H1 (cell line): ENCODE measurements around the gene METTL22. TPM values are rescaled to one million over a fixed set of nuclear protein-coding genes. Genes with fewer than 3 reads are reported as not detected.

Experiments
- ASH2L ChIP-seq: fragments of 200-600, 300-600 bp; sonication (generic); IDR thresholded peaks from one replicate; pipeline ENCODE4 v1.7.1; 2017; ENCODE audit warnings: low read length
- BCL11A ChIP-seq, 2 experiments: IDR thresholded peaks; one replicate each; pipeline ENCODE4 v1.6.1; 2011; ENCODE audit warnings: low read depth in 2 of 2, low read length in 2 of 2, mild to moderate bottlenecking in 2 of 2
- EGR1 ChIP-seq: IDR thresholded peaks from 2 replicates; pipeline ENCODE4 v1.6.1; 2011; ENCODE audit warnings: low read depth, low read length, borderline replicate concordance
- EP300 ChIP-seq, 2 experiments: IDR thresholded peaks; 1 replicate in 1 of 2; 2 replicates in 1 of 2; pipeline ENCODE4 v1.6.1; 2011 to 2012; ENCODE audit warnings: low read depth in 2 of 2, low read length in 2 of 2, mild to moderate bottlenecking in 2 of 2, borderline replicate concordance in 1 of 2, inconsistent platforms in 1 of 2, moderate library complexity in 1 of 2
- EZH2 ChIP-seq: fragments of 200-600 bp; sonication (generic); IDR thresholded peaks from 2 replicates; pipeline ENCODE4 v1.7.1; 2012; ENCODE audit warnings: low read depth, mild to moderate bottlenecking, moderate library complexity, low read length, inconsistent platforms; ENCODE audit not compliant: severe bottlenecking
- FOSL1 ChIP-seq: IDR thresholded peaks from 2 replicates; pipeline ENCODE4 v1.6.1; 2011; ENCODE audit warnings: mild to moderate bottlenecking, low read depth, low read length, moderate library complexity; ENCODE audit not compliant: insufficient read depth
- HDAC6 ChIP-seq: IDR thresholded peaks from one replicate; pipeline ENCODE4 v1.7.1; 2012; ENCODE audit warnings: low read depth, mild to moderate bottlenecking, inconsistent platforms, low read length, moderate library complexity
- JUND ChIP-seq: IDR thresholded peaks from 2 replicates; pipeline ENCODE4 v1.6.1; 2011; ENCODE audit warnings: mild to moderate bottlenecking, improper control_type of control experiment, low read length
- KDM4A ChIP-seq: IDR thresholded peaks from one replicate; pipeline ENCODE4 v1.7.1; 2012; ENCODE audit warnings: low read depth, mild to moderate bottlenecking, moderate library complexity, low read length, inconsistent platforms; ENCODE audit not compliant: severe bottlenecking
- SAP30 ChIP-seq: fragments of 300-600 bp; sonication (generic); IDR thresholded peaks from 2 replicates; pipeline ENCODE4 v1.7.1; 2012; ENCODE audit warnings: low read length, moderate library complexity, mild to moderate bottlenecking, inconsistent platforms; ENCODE audit not compliant: insufficient read depth, insufficient replicate concordance
- SIN3A ChIP-seq, 2 experiments: IDR thresholded peaks in 1 of 2; conservative IDR thresholded peaks in 1 of 2; 2 replicates each; pipeline ENCODE4 v1.6.1; 2011 to 2012; ENCODE audit warnings: low read length in 2 of 2, improper control_type of control experiment in 1 of 2, low read depth in 1 of 2, mild to moderate bottlenecking in 1 of 2
- SP1 ChIP-seq: IDR thresholded peaks from 2 replicates; pipeline ENCODE4 v1.6.1; 2011; ENCODE audit warnings: low read depth, low read length
- SP4 ChIP-seq: IDR thresholded peaks from 2 replicates; pipeline ENCODE4 v1.6.1; 2012; ENCODE audit warnings: low read length, inconsistent platforms
- TAF1 ChIP-seq: IDR thresholded peaks from 2 replicates; pipeline ENCODE4 v1.6.1; 2011; ENCODE audit warnings: mild to moderate bottlenecking, low read depth, low read length
- TAF7 ChIP-seq: optimal IDR thresholded peaks from 2 replicates; pipeline ENCODE3; 2011; ENCODE audit warnings: low read depth, mild to moderate bottlenecking, inconsistent platforms, low read length, moderate library complexity, borderline replicate concordance
- polyA plus RNA-seq, 7 experiments: library from polyadenylated mRNA; depleted of rRNA in 3 of 7; stranded (reverse) in 5 of 7; unstranded in 2 of 7; fragments of >200 nt in 5 of 7; fragments of 200-250 nt in 2 of 7; gene quantifications; 1 replicate in 5 of 7; 2 replicates in 1 of 7; 4 replicates in 1 of 7; pipeline versions ENCODE4 v1.2.1 to v1.2.3, GENCODE V29; 2011 to 2013; ENCODE audit warnings: missing spikeins in 2 of 7, mixed read lengths in 2 of 7
- total RNA-seq: library from RNA; stranded (reverse); fragmentation: NEBNext Ultra II Directional; extraction: Animal tissue kit (Norgen Biotek cat#: 25700); gene quantifications from 2 replicates; pipeline ENCODE4 v1.2.1, GENCODE V29; 2021

Gene METTL22
- total and polyA plus RNA-seq, 2 of the 8 experiments (the other 6 are each of a cell fraction or from before 2014, with no cell fraction given) = 56.7 to 85.2 TPM

DNA sequence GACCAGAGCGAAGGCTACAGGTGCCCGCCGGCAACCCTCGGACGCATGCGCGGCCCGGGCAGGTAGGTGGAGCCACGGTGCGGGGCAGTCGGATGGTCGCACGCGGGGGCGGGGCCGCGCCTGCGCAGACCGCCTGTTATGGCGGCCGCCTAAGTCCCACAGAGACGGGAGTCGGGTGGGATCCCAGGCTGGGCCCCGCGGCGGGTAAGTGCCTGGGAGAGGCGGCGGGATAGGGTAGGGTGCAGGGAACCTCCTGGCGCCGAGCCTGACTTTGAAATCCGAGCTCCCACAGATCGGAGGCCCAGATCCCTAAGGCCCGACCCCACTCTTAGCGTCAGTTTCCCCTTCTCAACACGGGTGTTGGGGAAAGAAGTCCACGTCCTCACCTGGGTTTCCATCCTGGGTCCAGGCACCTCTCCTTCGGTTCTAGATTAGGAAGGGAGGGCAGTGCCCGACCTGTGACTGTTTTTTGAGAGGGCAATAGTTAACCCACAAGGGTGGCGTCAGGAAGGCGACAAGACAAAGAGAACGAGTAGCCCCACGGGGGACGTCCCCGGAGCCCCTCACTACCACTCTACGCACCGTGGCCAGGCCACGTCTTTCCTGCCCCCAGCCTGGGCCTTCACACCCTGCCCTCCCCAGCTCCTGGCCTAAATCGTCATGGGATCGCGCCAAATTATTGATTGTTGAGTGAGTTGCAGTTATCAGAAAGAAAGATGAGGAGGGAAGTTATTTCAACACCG lies at the start of gene METTL22 (continued):
- TF ChIP-seq SAP30 = peak; percentile 50
- no peak for TF ChIP-seq EZH2
- TF ChIP-seq BCL11A (IDR thresholded peaks at IDR 0.05; ENCODE audit: low read depth in 2 of 2, low read length in 2 of 2) = no peak
- TF ChIP-seq HDAC6 = no peak
- 0 out of 4 replicates have a peak, but pooled peaks of 1 of the 2 experiments have one; percentile 17 for TF ChIP-seq SIN3A (conservative IDR thresholded peaks at IDR 0.05 in 1 of 2, IDR thresholded peaks at IDR 0.05 in 1 of 2; ENCODE audit: low read depth in 1 of 2, low read length in 2 of 2)
- TF ChIP-seq TAF7 = peak; percentile 81
- TF ChIP-seq SP1 = no peak
- TF ChIP-seq SP4 = peak; percentile 28; the same call in 1 of the 2 replicates
- TF ChIP-seq EP300 (IDR thresholded peaks at IDR 0.05; ENCODE audit: borderline replicate concordance in 1 of 2, low read depth in 2 of 2, low read length in 2 of 2) = no peak
- TF ChIP-seq KDM4A = peak; percentile 71
- TF ChIP-seq TAF1 = peak; percentile 83
- TF ChIP-seq EGR1 = peak; percentile 90; the same call in 1 of the 2 replicates
- no peak for TF ChIP-seq FOSL1
- peak; percentile 63 for TF ChIP-seq ASH2L
- TF ChIP-seq JUND = no peak
